HepG2 (cell line): ENCODE measurements around the gene CTCF. TPM values are rescaled to one million over a fixed set of nuclear protein-coding genes. Genes with fewer than 3 reads are reported as not detected.

Experiments
- CREM ChIP-seq, 2 experiments: sonication (generic) in 1 of 2; formaldehyde crosslinking in 1 of 2; IDR thresholded peaks; 2 replicates each; pipeline versions ENCODE4 v1.4.0 to v1.6.1; 2016 to 2020; ENCODE audit warnings: antibody characterized with exemption in 1 of 2, mild to moderate bottlenecking in 1 of 2, missing genetic modification reagents in 1 of 2
- FOSL2 ChIP-seq: sonication (generic); formaldehyde crosslinking; IDR thresholded peaks from 2 replicates; pipeline ENCODE4 v1.4.0; 2020; ENCODE audit warnings: missing genetic modification reagents
- GATAD1 ChIP-seq: IDR thresholded peaks from 2 replicates; pipeline ENCODE4 v1.6.1; 2016; ENCODE audit warnings: missing genetic modification reagents, missing compliant biosample characterization
- HDAC1 ChIP-seq: sonication (generic); formaldehyde crosslinking; IDR thresholded peaks from 2 replicates; pipeline ENCODE4 v1.5.1; 2020; ENCODE audit warnings: mild to moderate bottlenecking, missing genetic modification reagents
- HOXA3 ChIP-seq: sonication (generic); formaldehyde crosslinking; IDR thresholded peaks from 2 replicates; pipeline ENCODE4 v1.5.0; 2020; ENCODE audit warnings: missing genetic modification reagents
- JUND ChIP-seq: sonication (generic); formaldehyde crosslinking; IDR thresholded peaks from 2 replicates; pipeline ENCODE4 v1.8.0; 2022; ENCODE audit warnings: mild to moderate bottlenecking, missing genetic modification reagents
- KLF6 ChIP-seq: IDR thresholded peaks from 2 replicates; pipeline ENCODE4 v1.8.0; 2016; ENCODE audit warnings: missing biosample characterization, missing genetic modification reagents
- NFYB ChIP-seq: sonication (generic); formaldehyde crosslinking; IDR thresholded peaks from 2 replicates; pipeline ENCODE4 v1.4.0; 2020; ENCODE audit warnings: missing genetic modification reagents
- SRY ChIP-seq: sonication (generic); formaldehyde crosslinking; IDR thresholded peaks from 2 replicates; pipeline ENCODE4 v1.8.0; 2022; ENCODE audit warnings: mild to moderate bottlenecking, missing genetic modification reagents
- ZMYM3 ChIP-seq: sonication (generic); formaldehyde crosslinking; IDR thresholded peaks from 2 replicates; pipeline ENCODE4 v1.5.1; 2020; ENCODE audit warnings: mild to moderate bottlenecking, missing genetic modification reagents
- ZNF614 ChIP-seq: IDR thresholded peaks from 2 replicates; pipeline ENCODE4 v1.6.1; 2018; ENCODE audit warnings: missing biosample characterization, missing genetic modification reagents, inconsistent platforms, borderline replicate concordance
- polyA plus RNA-seq, 8 experiments: library from polyadenylated mRNA; depleted of rRNA in 3 of 8; stranded (reverse) in 7 of 8; unstranded in 1 of 8; fragments of >200 nt; fragmentation: Illumina TruSeq in 4 of 8; extraction: Trizol in 4 of 8; gene quantifications; 2 replicates each; pipeline versions ENCODE4 v1.2.1 to v1.2.3, GENCODE V29; 2011 to 2016; ENCODE audit warnings: low read depth in 4 of 8, missing spikeins in 1 of 8, mixed read lengths in 1 of 8; ENCODE audit not compliant: insufficient read depth in 1 of 8
- total RNA-seq, 5 experiments: library from RNA; depleted of rRNA; stranded (reverse); fragments of >200 nt; fragmentation: Illumina TruSeq; extraction: Trizol; gene quantifications; 2 replicates each; pipeline ENCODE4 v1.2.3, GENCODE V29; 2016; ENCODE audit warnings: low read depth in 1 of 5
- TF ChIP-seq, protein P1 (sequence below): sonication (generic); formaldehyde crosslinking; IDR thresholded peaks from 2 replicates; pipeline ENCODE4 v1.5.0; 2020; ENCODE audit warnings: mild to moderate bottlenecking, missing genetic modification reagents, borderline replicate concordance
- TF ChIP-seq, protein P2 (sequence below): sonication (generic); formaldehyde crosslinking; IDR thresholded peaks from 2 replicates; pipeline ENCODE4 v1.5.1; 2020; ENCODE audit warnings: missing genetic modification reagents, mild to moderate bottlenecking, borderline replicate concordance
- TF ChIP-seq, protein P3 (sequence below): sonication (generic); formaldehyde crosslinking; IDR thresholded peaks from 2 replicates; pipeline ENCODE4 v1.5.0; 2020; ENCODE audit warnings: missing genetic modification reagents, mild to moderate bottlenecking, borderline replicate concordance
- TF ChIP-seq, protein P4 (sequence below): sonication (generic); formaldehyde crosslinking; IDR thresholded peaks from 2 replicates; pipeline ENCODE4 v1.5.1; 2020; ENCODE audit warnings: mild to moderate bottlenecking, missing genetic modification reagents, moderate library complexity
- TF ChIP-seq, protein P5 (sequence below): sonication (generic); formaldehyde crosslinking; IDR thresholded peaks from 2 replicates; pipeline ENCODE4 v1.5.0; 2020; ENCODE audit warnings: missing genetic modification reagents

The CTCF gene
- total and polyA plus RNA-seq, 2 of the 13 experiments (the other 11 are each of a cell fraction or from before 2014, with no cell fraction given): 19.5 to 37.5 TPM

DNA sequence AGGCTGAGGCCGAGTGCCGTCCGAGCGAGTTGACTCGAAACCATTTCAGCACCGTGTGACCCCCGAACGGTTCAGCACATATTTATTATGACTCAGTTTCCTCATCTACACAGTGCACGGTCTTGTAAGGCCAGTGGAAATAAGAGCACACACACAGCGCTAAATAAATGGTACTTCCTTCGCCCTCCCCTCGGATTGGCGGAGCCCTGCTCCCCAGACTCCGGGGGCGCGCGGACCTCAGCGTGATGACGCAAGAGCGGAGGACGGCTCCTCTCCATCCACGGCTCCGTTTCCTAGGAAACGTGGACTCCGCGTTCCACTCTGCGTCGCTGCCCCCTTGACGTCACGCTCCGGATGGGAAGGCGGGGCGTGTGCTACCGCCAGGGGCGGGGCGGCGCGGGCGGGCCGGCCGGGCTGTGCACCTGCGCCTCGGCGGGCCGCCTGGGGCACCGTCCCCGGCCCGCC is 98.3 kb downstream of the CTCF start, which contains the start of gene PARD6A (continued):
- TF ChIP-seq SRY (CRISPR knock-in tag) (0 out of 2 replicates have a peak, but pooled peaks have one; percentile 4), NFYB (CRISPR knock-in tag) (peak; percentile 68), CREM (IDR thresholded peaks at IDR 0.05) (peak; percentile 92), CREM (CRISPR knock-in tag; IDR thresholded peaks at IDR 0.05) (peak; percentile 83), ZMYM3 (0 out of 2 replicates have a peak, but pooled peaks have one; percentile 10), JUND (CRISPR knock-in tag) (peak; percentile 81), HOXA3 (CRISPR knock-in tag) (peak; percentile 97), KLF6 (CRISPR knock-in tag) (peak; percentile 3; the same call in 1 of the 2 replicates), HDAC1 (CRISPR knock-in tag) (peak; percentile 75), GATAD1 (CRISPR knock-in tag) (peak; percentile 87), ZNF614 (0 out of 2 replicates have a peak, but pooled peaks have one; percentile 9), FOSL2 (peak; percentile 63; the same call in 1 of the 2 replicates)
- TF ChIP-seq, protein P1, sequence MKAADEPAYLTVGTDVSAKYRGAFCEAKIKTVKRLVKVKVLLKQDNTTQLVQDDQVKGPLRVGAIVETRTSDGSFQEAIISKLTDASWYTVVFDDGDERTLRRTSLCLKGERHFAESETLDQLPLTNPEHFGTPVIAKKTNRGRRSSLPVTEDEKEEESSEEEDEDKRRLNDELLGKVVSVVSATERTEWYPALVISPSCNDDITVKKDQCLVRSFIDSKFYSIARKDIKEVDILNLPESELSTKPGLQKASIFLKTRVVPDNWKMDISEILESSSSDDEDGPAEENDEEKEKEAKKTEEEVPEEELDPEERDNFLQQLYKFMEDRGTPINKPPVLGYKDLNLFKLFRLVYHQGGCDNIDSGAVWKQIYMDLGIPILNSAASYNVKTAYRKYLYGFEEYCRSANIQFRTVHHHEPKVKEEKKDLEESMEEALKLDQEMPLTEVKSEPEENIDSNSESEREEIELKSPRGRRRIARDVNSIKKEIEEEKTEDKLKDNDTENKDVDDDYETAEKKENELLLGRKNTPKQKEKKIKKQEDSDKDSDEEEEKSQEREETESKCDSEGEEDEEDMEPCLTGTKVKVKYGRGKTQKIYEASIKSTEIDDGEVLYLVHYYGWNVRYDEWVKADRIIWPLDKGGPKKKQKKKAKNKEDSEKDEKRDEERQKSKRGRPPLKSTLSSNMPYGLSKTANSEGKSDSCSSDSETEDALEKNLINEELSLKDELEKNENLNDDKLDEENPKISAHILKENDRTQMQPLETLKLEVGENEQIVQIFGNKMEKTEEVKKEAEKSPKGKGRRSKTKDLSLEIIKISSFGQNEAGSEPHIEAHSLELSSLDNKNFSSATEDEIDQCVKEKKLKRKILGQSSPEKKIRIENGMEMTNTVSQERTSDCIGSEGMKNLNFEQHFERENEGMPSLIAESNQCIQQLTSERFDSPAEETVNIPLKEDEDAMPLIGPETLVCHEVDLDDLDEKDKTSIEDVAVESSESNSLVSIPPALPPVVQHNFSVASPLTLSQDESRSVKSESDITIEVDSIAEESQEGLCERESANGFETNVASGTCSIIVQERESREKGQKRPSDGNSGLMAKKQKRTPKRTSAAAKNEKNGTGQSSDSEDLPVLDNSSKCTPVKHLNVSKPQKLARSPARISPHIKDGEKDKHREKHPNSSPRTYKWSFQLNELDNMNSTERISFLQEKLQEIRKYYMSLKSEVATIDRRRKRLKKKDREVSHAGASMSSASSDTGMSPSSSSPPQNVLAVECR (CRISPR knock-in tag): peak; percentile 46; the same call in 1 of the 2 replicates
- TF ChIP-seq, protein P2, sequence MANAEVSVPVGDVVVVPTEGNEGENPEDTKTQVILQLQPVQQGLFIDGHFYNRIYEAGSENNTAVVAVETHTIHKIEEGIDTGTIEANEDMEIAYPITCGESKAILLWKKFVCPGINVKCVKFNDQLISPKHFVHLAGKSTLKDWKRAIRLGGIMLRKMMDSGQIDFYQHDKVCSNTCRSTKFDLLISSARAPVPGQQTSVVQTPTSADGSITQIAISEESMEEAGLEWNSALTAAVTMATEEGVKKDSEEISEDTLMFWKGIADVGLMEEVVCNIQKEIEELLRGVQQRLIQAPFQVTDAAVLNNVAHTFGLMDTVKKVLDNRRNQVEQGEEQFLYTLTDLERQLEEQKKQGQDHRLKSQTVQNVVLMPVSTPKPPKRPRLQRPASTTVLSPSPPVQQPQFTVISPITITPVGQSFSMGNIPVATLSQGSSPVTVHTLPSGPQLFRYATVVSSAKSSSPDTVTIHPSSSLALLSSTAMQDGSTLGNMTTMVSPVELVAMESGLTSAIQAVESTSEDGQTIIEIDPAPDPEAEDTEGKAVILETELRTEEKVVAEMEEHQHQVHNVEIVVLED (CRISPR knock-in tag): peak; percentile 94
- TF ChIP-seq, protein P3, sequence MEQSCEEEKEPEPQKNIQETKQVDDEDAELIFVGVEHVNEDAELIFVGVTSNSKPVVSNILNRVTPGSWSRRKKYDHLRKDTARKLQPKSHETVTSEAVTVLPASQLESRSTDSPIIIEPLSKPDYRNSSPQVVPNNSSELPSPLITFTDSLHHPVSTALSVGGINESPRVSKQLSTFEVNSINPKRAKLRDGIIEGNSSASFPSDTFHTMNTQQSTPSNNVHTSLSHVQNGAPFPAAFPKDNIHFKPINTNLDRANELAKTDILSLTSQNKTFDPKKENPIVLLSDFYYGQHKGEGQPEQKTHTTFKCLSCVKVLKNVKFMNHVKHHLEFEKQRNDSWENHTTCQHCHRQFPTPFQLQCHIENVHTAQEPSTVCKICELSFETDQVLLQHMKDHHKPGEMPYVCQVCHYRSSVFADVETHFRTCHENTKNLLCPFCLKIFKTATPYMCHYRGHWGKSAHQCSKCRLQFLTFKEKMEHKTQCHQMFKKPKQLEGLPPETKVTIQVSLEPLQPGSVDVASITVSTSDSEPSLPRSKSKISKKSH (CRISPR knock-in tag): no peak; the same call in 1 of the 2 replicates
- TF ChIP-seq, protein P4, sequence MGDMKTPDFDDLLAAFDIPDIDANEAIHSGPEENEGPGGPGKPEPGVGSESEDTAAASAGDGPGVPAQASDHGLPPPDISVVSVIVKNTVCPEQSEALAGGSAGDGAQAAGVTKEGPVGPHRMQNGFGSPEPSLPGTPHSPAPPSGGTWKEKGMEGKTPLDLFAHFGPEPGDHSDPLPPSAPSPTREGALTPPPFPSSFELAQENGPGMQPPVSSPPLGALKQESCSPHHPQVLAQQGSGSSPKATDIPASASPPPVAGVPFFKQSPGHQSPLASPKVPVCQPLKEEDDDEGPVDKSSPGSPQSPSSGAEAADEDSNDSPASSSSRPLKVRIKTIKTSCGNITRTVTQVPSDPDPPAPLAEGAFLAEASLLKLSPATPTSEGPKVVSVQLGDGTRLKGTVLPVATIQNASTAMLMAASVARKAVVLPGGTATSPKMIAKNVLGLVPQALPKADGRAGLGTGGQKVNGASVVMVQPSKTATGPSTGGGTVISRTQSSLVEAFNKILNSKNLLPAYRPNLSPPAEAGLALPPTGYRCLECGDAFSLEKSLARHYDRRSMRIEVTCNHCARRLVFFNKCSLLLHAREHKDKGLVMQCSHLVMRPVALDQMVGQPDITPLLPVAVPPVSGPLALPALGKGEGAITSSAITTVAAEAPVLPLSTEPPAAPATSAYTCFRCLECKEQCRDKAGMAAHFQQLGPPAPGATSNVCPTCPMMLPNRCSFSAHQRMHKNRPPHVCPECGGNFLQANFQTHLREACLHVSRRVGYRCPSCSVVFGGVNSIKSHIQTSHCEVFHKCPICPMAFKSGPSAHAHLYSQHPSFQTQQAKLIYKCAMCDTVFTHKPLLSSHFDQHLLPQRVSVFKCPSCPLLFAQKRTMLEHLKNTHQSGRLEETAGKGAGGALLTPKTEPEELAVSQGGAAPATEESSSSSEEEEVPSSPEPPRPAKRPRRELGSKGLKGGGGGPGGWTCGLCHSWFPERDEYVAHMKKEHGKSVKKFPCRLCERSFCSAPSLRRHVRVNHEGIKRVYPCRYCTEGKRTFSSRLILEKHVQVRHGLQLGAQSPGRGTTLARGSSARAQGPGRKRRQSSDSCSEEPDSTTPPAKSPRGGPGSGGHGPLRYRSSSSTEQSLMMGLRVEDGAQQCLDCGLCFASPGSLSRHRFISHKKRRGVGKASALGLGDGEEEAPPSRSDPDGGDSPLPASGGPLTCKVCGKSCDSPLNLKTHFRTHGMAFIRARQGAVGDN: peak; percentile 27; the same call in 1 of the 2 replicates
- TF ChIP-seq, protein P5, sequence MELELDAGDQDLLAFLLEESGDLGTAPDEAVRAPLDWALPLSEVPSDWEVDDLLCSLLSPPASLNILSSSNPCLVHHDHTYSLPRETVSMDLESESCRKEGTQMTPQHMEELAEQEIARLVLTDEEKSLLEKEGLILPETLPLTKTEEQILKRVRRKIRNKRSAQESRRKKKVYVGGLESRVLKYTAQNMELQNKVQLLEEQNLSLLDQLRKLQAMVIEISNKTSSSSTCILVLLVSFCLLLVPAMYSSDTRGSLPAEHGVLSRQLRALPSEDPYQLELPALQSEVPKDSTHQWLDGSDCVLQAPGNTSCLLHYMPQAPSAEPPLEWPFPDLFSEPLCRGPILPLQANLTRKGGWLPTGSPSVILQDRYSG (CRISPR knock-in tag): no peak; the same call in 1 of the 2 replicates
